ENCODE measurements around the gene ZNF580. TPM values are rescaled to one million over a fixed set of nuclear protein-coding genes. Genes with fewer than 3 reads are reported as not detected.

The ZNF580 gene
- total RNA-seq, 1 donor = 6.5 TPM

- peak overlapping the region; percentile 91 for H3K4me2 ChIP-seq (ENCODE audit: insufficient read depth, low read length)
- H3K27ac ChIP-seq (ENCODE audit: low read depth, low read length) = peak overlapping the region; percentile 48
- no peaks in the 10 kb centered on the region for H3K27me3 ChIP-seq (ENCODE audit: insufficient read depth, low read length)
- peak overlapping the region; percentile 81 for H2AFZ ChIP-seq (ENCODE audit: low read length)
- H3K36me3 ChIP-seq (ENCODE audit: insufficient read depth, low read length) = peaks cover 15% of the 10 kb centered on the region
- no peak for TF ChIP-seq CTCF (IDR thresholded peaks at IDR 0.05; ENCODE audit: extremely low read depth, low read depth, low read length)
- H4K20me1 ChIP-seq (ENCODE audit: insufficient read depth, low read length) = no peaks in the 10 kb centered on the region
- peaks cover 32% of the 10 kb centered on the region for H3K79me2 ChIP-seq (ENCODE audit: insufficient read depth, low read length)
- peak; percentile 90 for DNase-seq (ENCODE audit: insufficient read length, low spot score, missing footprints)
- H3K4me1 ChIP-seq (ENCODE audit: insufficient read depth, low read length) = peaks cover 28% of the 10 kb centered on the region
- H3K4me3 ChIP-seq (ENCODE audit: insufficient read depth, low read length) = peak overlapping the region; percentile 87
- no peaks in the 10 kb centered on the region for H3K9me3 ChIP-seq (ENCODE audit: low read depth, low read length)
Measured at GRCh38 chr19:55646889-55647731, 6.3 kb downstream of the ZNF580 start.

- peak; percentile 98 for DNase-seq (ENCODE audit: insufficient read length, low spot score, missing footprints)
- Histone ChIP-seq H3K79me2 (ENCODE audit: insufficient read depth, low read length) (peaks cover 31% of the 10 kb centered on the region), H2AFZ (ENCODE audit: low read length) (peak within 1 kb of the TSS; percentile 81), H3K4me3 (ENCODE audit: insufficient read depth, low read length) (peak within 1 kb of the TSS; percentile 87), H3K4me2 (ENCODE audit: insufficient read depth, low read length) (peak within 1 kb of the TSS; percentile 91), H3K4me1 (ENCODE audit: insufficient read depth, low read length) (peaks cover 25% of the 10 kb centered on the region), H3K36me3 (ENCODE audit: insufficient read depth, low read length) (peaks cover 15% of the 10 kb centered on the region), H3K27me3 (ENCODE audit: insufficient read depth, low read length) (no peaks in the 10 kb centered on the region), H4K20me1 (ENCODE audit: insufficient read depth, low read length) (no peaks in the 10 kb centered on the region), H3K27ac (ENCODE audit: low read depth, low read length) (peak within 1 kb of the TSS; percentile 48), H3K9me3 (ENCODE audit: low read depth, low read length) (no peaks in the 10 kb centered on the region)
- no peak for TF ChIP-seq CTCF (IDR thresholded peaks at IDR 0.05; ENCODE audit: extremely low read depth, low read depth, low read length)
Measured at GRCh38 chr19:55647732-55648584, 7.2 kb downstream of the ZNF580 start, which contains the start of gene CCDC106. TSS of gene CCDC106 (plus strand) at chr19:55648212. CDS start at chr19:55649047, 835 bp downstream.

DNA sequence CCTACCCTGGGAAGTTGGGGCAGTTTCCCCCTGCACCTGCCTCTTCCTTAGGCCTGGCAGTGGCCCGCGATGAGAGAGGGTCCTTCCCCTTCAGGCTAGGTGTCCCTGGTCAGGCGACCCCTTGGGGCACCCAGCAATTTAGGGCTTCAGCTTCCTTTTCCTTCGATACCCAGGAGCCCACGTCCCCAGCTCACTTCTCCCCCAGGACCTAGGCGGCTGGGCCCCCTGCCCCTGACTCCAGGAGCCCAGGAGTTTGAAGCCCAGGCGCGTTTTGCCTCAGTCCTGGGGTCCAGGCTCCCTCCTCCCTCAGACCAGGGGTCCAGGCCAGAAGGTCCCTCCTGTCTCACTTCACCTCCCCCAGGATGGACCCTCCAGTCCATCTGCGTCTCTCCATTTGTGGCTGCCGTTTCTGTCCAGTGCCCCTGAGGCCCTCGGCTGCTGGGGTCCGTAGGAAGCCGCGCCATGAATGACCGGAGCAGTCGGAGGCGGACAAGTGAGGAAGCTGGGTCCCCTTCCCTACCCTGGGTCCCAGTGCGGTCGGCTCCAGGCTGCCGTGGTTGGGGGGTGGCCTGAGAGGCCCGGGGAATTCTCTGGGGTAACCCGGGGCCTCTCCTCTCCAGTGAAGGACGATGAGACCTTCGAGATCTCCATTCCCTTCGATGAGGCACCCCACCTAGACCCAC lies 7.9 kb downstream of the ZNF580 start:
- Histone ChIP-seq H3K79me2 (ENCODE audit: insufficient read depth, low read length) (peaks cover 27% of the 10 kb centered on the region), H3K27ac (ENCODE audit: low read depth, low read length) (no peak overlapping the region), H3K4me1 (ENCODE audit: insufficient read depth, low read length) (peaks cover 21% of the 10 kb centered on the region), H3K4me3 (ENCODE audit: insufficient read depth, low read length) (peak overlapping the region; percentile 87), H4K20me1 (ENCODE audit: insufficient read depth, low read length) (no peaks in the 10 kb centered on the region), H3K27me3 (ENCODE audit: insufficient read depth, low read length) (no peaks in the 10 kb centered on the region), H2AFZ (ENCODE audit: low read length) (peak overlapping the region; percentile 56), H3K36me3 (ENCODE audit: insufficient read depth, low read length) (peaks cover 15% of the 10 kb centered on the region), H3K9me3 (ENCODE audit: low read depth, low read length) (no peaks in the 10 kb centered on the region), H3K4me2 (ENCODE audit: insufficient read depth, low read length) (peak overlapping the region; percentile 91)
- peak; percentile 85 for DNase-seq (ENCODE audit: insufficient read length, low spot score, missing footprints)
- TF ChIP-seq CTCF (IDR thresholded peaks at IDR 0.05; ENCODE audit: extremely low read depth, low read depth, low read length) = no peak
